ENCODE results near the gene HEATR1. TPM values are rescaled to one million over a fixed set of nuclear protein-coding genes. Genes with fewer than 3 reads are reported as not detected.

The HEATR1 gene, protein sequence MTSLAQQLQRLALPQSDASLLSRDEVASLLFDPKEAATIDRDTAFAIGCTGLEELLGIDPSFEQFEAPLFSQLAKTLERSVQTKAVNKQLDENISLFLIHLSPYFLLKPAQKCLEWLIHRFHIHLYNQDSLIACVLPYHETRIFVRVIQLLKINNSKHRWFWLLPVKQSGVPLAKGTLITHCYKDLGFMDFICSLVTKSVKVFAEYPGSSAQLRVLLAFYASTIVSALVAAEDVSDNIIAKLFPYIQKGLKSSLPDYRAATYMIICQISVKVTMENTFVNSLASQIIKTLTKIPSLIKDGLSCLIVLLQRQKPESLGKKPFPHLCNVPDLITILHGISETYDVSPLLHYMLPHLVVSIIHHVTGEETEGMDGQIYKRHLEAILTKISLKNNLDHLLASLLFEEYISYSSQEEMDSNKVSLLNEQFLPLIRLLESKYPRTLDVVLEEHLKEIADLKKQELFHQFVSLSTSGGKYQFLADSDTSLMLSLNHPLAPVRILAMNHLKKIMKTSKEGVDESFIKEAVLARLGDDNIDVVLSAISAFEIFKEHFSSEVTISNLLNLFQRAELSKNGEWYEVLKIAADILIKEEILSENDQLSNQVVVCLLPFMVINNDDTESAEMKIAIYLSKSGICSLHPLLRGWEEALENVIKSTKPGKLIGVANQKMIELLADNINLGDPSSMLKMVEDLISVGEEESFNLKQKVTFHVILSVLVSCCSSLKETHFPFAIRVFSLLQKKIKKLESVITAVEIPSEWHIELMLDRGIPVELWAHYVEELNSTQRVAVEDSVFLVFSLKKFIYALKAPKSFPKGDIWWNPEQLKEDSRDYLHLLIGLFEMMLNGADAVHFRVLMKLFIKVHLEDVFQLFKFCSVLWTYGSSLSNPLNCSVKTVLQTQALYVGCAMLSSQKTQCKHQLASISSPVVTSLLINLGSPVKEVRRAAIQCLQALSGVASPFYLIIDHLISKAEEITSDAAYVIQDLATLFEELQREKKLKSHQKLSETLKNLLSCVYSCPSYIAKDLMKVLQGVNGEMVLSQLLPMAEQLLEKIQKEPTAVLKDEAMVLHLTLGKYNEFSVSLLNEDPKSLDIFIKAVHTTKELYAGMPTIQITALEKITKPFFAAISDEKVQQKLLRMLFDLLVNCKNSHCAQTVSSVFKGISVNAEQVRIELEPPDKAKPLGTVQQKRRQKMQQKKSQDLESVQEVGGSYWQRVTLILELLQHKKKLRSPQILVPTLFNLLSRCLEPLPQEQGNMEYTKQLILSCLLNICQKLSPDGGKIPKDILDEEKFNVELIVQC (N-terminal part only)
- total RNA-seq (10 to 100 TPM; 24.0 to 30.9 TPM), polyA plus RNA-seq (ENCODE audit: insufficient read length in 2 of 2) (10 to 100 TPM; 11.6 to 15.7 TPM)
- long read RNA-seq, donor 1, full-length matches to known transcripts: 1 of 1 reads
- long read RNA-seq, donor 1, partial matches to known transcripts: 0 of 1 reads
- long read RNA-seq, donor 1, other reads (novel, unspliced or antisense): 0 of 1 reads
- long read RNA-seq, donor 2: 0 reads
- long read RNA-seq, donor 3, partial matches to known transcripts: 5 of 5 reads
- long read RNA-seq, donor 3, other reads (novel, unspliced or antisense): 0 of 5 reads
- long read RNA-seq, donor 4, partial matches to known transcripts: 5 of 5 reads
- long read RNA-seq, donor 4, other reads (novel, unspliced or antisense): 0 of 5 reads

DNA sequence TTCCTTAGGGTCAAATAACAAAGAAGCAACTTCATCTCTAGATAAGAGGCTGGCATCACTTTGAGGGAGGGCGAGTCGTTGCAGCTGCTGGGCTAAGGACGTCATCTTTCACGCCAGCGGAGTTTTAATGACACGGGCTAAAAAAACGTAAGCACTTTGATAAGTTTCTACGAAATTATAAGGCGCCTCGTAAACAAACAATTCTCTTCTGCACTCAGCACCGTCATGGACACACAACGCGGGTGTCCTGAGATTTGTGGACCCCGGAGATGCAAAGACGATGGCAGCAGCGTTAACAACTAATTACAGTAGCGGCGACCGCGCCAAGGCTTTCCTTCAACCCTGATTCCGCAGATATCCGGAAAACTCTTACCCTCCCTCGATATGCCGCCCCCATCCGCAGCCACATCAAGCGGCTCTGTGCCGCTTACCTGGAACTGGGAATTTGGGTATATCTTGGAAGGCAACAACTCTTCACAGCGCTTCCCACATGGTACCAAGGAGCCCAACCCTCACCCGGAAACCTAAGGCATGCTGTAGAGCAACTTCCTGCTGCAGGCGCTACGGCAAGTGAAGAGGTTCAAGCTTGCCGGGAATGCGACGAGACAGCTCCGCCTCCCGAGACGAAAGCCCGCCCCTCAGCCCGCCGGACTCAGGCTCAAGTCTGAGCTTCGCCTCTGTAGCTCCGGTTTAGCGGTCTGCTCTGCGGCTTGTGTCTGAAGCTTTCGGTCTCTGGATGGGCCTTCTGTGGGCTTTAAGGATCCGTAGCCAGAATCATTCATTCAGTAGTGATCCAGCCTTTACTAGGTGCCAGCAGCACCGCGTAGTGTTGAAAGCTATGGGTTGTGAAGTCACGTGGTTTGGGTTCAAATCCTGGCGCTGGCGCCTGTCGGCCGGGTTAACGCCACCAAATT is at the start of gene HEATR1:
TSS of gene HEATR1 (minus strand) at position 526 of the 914 bp plus-strand sequence. CDS start at position 105, 421 bp downstream.
- peak; percentile 89 to 98 (median 95) for DNase-seq (ENCODE audit: low read depth in 4 of 6, low spot score in 6 of 6)
- Histone ChIP-seq H3K36me3 (ENCODE audit: control insufficient read depth, insufficient read depth, low read length) (peaks cover 9% of the 10 kb centered on the region), H3K4me1 (ENCODE audit: control insufficient read depth, insufficient read depth, low read length) (peaks cover 6% of the 10 kb centered on the region), H3K9me3 (ENCODE audit: control insufficient read depth, insufficient read depth, low read length) (no peaks in the 10 kb centered on the region), H3K4me3 (ENCODE audit: low read depth, low read length) (peak within 1 kb of the TSS; percentile 92), H3K27ac (ENCODE audit: low read depth, low read length) (peak within 1 kb of the TSS; percentile 78), H3K27me3 (ENCODE audit: control insufficient read depth, insufficient read depth, low read length) (no peaks in the 10 kb centered on the region)
- WGBS (ENCODE audit: insufficient coverage): under 1% methylated on average over 39 of the region's 54 CpGs

DNA sequence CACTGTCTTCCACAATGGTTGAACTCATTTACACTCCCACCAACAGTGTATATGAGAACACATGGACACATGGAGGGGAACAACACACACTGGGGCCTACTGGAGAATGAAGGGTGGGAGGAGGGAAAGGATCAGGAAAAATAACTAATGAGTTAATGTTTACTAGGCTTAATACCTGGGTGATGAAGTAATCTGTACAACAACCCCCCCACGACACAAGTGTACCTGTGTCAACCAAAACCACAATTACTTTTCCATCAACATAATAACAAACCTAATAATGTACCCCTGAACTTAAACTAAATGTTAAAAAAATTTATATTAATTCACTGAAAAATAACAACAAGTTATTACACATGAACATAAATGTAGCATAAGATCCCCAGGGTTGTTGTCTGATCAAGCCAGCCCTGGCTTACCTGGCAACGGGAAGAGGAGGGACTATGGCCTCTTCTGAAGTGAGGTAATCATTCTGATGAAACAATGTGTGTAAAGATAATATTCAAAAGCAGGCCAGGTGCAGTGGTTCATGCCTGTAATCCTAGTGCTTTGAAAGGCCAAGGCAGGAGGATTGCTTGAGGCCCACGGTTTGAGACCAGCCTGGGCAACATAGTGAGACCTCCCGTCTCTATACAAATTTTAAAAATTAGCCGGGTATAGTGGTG is 40.8 kb upstream of the HEATR1 start:
- WGBS (ENCODE audit: insufficient coverage): 96% methylated on average over 3 of the region's 5 CpGs
- Histone ChIP-seq H3K27me3 (ENCODE audit: control insufficient read depth, insufficient read depth, low read length) (no peaks in the 10 kb centered on the region), H3K36me3 (ENCODE audit: control insufficient read depth, insufficient read depth, low read length) (no peaks in the 10 kb centered on the region), H3K4me1 (ENCODE audit: control insufficient read depth, insufficient read depth, low read length) (peaks cover 5% of the 10 kb centered on the region), H3K27ac (ENCODE audit: low read depth, low read length) (no peak overlapping the region), H3K9me3 (ENCODE audit: control insufficient read depth, insufficient read depth, low read length) (no peaks in the 10 kb centered on the region), H3K4me3 (ENCODE audit: low read depth, low read length) (no peak overlapping the region)
- DNase-seq (ENCODE audit: low read depth in 4 of 6, low spot score in 6 of 6): no peak

DNA sequence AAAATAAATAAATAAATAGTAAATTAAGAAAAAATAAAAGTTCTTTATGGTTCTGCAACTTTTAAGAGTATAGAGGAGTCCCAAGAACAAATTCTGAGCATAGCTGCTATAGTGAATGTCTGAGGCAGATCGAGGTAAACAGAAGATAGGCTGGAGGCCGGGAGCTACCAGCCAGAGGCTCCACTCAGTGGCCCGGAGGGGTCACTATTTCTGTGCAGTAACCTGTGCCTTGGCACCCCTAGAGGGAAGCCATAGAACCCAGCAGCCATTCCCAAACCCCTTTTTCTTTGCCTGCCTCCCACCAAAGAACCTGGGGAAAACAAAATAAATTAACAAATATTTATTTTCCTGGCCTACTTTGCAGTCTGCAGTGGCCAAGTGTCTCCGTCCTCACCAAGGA is 38.4 kb upstream of the HEATR1 start:
- no peak for DNase-seq (ENCODE audit: low read depth in 4 of 6, low spot score in 6 of 6)

DNA sequence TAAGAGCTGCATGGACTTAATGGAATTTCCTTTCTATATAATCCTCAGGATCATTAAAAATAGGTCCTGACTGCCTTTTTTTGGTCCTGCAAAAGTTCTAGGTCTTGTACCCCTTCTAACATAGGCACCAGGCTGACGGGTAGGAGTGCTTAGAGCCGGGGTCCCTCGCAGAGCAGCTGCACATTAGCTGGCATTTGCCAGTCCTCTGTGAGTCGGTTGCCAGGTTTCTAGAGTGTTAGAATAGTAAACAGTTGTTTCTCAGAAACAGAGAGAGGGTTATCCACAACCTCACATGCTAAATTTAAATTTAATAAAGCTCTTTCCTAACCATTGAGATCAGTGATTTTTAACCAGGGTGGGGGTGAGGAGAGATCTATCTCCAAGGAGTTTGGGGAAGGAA is 35.4 kb upstream of the HEATR1 start:
- peaks cover 11% of the 10 kb centered on the region for H3K4me1 ChIP-seq (ENCODE audit: control insufficient read depth, insufficient read depth, low read length)
- H3K27me3 ChIP-seq (ENCODE audit: control insufficient read depth, insufficient read depth, low read length): no peaks in the 10 kb centered on the region
- H3K9me3 ChIP-seq (ENCODE audit: control insufficient read depth, insufficient read depth, low read length): no peaks in the 10 kb centered on the region
- no CpG with 5 or more reads among the region's 4 CpGs for WGBS (ENCODE audit: insufficient coverage)
- peak overlapping the region; percentile 33 for H3K27ac ChIP-seq (ENCODE audit: low read depth, low read length)
- H3K36me3 ChIP-seq (ENCODE audit: control insufficient read depth, insufficient read depth, low read length): no peaks in the 10 kb centered on the region
- peak in 5 of 6 donors; percentile 10 to 72 (median 39) for DNase-seq (ENCODE audit: low read depth in 4 of 6, low spot score in 6 of 6)
- H3K4me3 ChIP-seq (ENCODE audit: low read depth, low read length): no peak overlapping the region

More for the DNA sequence above, 38.4 kb upstream of the HEATR1 start:
- no peak overlapping the region for H3K4me3 ChIP-seq (ENCODE audit: low read depth, low read length)
- no peaks in the 10 kb centered on the region for H3K36me3 ChIP-seq (ENCODE audit: control insufficient read depth, insufficient read depth, low read length)
- peaks cover 11% of the 10 kb centered on the region for H3K4me1 ChIP-seq (ENCODE audit: control insufficient read depth, insufficient read depth, low read length)
- H3K27ac ChIP-seq (ENCODE audit: low read depth, low read length): no peak overlapping the region
- WGBS (ENCODE audit: insufficient coverage): 90% methylated on average over 1 of the region's 4 CpGs
- H3K9me3 ChIP-seq (ENCODE audit: control insufficient read depth, insufficient read depth, low read length): no peaks in the 10 kb centered on the region
- no peaks in the 10 kb centered on the region for H3K27me3 ChIP-seq (ENCODE audit: control insufficient read depth, insufficient read depth, low read length)

DNA sequence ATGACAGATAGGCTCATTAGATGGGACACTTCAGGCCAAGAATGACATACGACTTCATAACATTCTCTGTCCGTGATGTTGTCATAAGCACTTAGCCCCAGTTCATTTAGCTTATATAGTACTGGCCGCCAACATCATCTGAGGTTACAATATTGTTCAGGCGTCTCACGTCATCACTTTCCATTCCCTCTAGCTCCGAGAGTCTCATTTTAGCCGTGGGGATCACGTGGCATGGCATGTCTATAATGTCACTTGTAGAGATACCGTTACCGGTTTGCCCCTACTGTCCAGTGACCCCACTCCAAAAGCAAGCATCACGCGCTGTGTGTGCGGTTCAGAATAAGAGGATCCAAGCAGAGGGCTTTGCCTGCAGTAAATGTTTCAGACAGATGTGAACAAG is 34.6 kb upstream of the HEATR1 start:
- no peak overlapping the region for H3K27ac ChIP-seq (ENCODE audit: low read depth, low read length)
- DNase-seq (ENCODE audit: low read depth in 4 of 6, low spot score in 6 of 6): peak in 1 of 6 donors; percentile 2
- 69% methylated on average over 12 of the region's 13 CpGs for WGBS (ENCODE audit: insufficient coverage)
- H3K4me1 ChIP-seq (ENCODE audit: control insufficient read depth, insufficient read depth, low read length): peaks cover 11% of the 10 kb centered on the region
- no peaks in the 10 kb centered on the region for H3K9me3 ChIP-seq (ENCODE audit: control insufficient read depth, insufficient read depth, low read length)
- no peaks in the 10 kb centered on the region for H3K36me3 ChIP-seq (ENCODE audit: control insufficient read depth, insufficient read depth, low read length)
- no peak overlapping the region for H3K4me3 ChIP-seq (ENCODE audit: low read depth, low read length)
- no peaks in the 10 kb centered on the region for H3K27me3 ChIP-seq (ENCODE audit: control insufficient read depth, insufficient read depth, low read length)

DNA sequence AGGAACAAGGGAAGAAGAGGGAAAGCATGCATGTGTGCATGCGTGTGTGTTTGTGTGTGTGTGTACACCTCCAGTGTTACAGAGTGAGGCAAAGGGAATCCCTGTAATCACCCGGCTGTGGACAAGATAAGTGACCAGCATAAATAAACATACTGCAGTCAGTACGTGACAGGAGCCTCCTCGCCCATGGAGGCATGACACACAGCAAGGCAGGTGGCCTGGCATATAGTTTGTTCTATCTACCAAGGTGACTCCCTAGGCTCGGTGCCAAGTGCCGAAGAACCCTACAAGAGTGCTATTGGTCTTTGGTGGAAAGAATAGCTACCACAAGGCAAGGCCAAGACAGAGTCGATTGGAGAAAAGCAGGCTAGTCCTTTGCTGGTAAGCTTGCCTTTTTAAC is 31.7 kb upstream of the HEATR1 start:
- Histone ChIP-seq H3K4me3 (ENCODE audit: low read depth, low read length) (no peak overlapping the region), H3K27ac (ENCODE audit: low read depth, low read length) (no peak overlapping the region), H3K27me3 (ENCODE audit: control insufficient read depth, insufficient read depth, low read length) (no peaks in the 10 kb centered on the region), H3K4me1 (ENCODE audit: control insufficient read depth, insufficient read depth, low read length) (peaks cover 11% of the 10 kb centered on the region), H3K9me3 (ENCODE audit: control insufficient read depth, insufficient read depth, low read length) (no peaks in the 10 kb centered on the region), H3K36me3 (ENCODE audit: control insufficient read depth, insufficient read depth, low read length) (no peaks in the 10 kb centered on the region)
- DNase-seq (ENCODE audit: low read depth in 4 of 6, low spot score in 6 of 6): no peak
- WGBS (ENCODE audit: insufficient coverage): 95% methylated on average over 4 of the region's 7 CpGs

DNA sequence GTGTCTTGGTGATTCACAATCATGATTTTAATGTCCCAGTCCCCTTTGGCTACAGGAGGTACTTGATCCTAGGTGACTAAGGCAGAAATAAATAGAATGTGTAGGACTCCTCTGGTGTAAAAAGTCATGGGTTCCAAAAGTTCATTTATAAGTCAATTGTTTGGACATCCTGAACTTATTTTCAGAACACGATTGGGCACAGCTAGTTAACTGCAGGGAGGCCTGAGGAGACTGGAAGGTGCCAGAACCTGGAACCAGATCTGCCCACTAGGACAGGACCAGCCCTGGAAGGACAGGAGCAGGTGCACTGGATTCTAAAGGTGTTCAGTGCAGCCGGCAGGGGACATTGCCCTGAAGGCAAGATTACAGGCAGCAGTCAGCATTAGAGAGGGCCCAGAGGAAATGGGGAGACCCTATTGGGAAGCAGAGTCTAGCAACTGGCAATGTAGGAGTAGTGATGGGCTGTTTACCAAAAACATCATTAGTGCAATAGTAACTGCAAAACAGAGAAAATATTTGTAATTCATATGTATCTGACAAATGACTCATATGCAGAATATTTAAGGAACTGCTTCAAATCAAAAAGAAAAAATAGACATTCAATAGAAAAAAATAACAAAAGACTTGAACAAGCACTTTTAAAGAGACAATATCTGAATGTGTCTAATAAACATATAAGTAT is 23.6 kb upstream of the HEATR1 start:
- H3K36me3 ChIP-seq (ENCODE audit: control insufficient read depth, insufficient read depth, low read length): no peaks in the 10 kb centered on the region
- DNase-seq (ENCODE audit: low read depth in 4 of 6, low spot score in 6 of 6): no peak
- WGBS (ENCODE audit: insufficient coverage): 75% methylated on average over 2 of the region's 2 CpGs
- H3K4me1 ChIP-seq (ENCODE audit: control insufficient read depth, insufficient read depth, low read length): no peaks in the 10 kb centered on the region
- H3K4me3 ChIP-seq (ENCODE audit: low read depth, low read length): no peak overlapping the region
- no peaks in the 10 kb centered on the region for H3K27me3 ChIP-seq (ENCODE audit: control insufficient read depth, insufficient read depth, low read length)
- H3K9me3 ChIP-seq (ENCODE audit: control insufficient read depth, insufficient read depth, low read length): no peaks in the 10 kb centered on the region
- H3K27ac ChIP-seq (ENCODE audit: low read depth, low read length): no peak overlapping the region
